Measurements from ENCODE around the gene OR2AE1. TPM values are rescaled to one million over a fixed set of nuclear protein-coding genes. Genes with fewer than 3 reads are reported as not detected.

Gene OR2AE1
- total RNA-seq, 2 donors from 2014 or later: not detected

DNA sequence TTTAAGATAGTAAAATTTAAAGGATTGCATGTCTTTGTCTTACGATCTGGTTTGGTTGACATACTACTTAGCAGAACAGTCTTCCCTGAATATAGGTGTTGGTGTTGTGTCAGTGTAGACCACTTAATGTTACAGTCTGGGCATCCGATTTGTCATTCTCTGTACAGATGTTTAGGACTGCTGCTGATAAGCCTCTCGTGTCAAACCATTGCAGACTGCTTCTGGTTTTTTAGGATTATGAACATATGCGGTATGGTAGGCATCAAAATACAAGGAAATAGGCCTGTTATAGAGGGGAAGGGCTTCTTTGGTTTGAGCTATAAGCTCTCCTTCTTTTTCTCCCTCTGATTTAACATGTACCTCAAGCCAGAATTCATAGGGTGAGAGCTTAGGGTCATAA lies 41.6 kb downstream of the OR2AE1 start:
- no peak overlapping the region for H3K4me3 ChIP-seq
- intact Hi-C loops (cut with DNase I): loop anchor here (5.0 kb wide), 1 partner anchor 203 kb away; no protein-coding TSS in a partner anchor
- H3K27me3 ChIP-seq (replicated peaks; ENCODE audit: insufficient read depth): no peaks in the 10 kb centered on the region
- peak overlapping the region; percentile 51 to 76 for H3K27ac ChIP-seq
- 86% methylated on average over 4 of the region's 4 CpGs for WGBS
- H3K9me3 ChIP-seq: no peaks in the 10 kb centered on the region
- DNase-seq (ENCODE audit: low spot score): no peak
- no peaks in the 10 kb centered on the region for H3K4me1 ChIP-seq (replicated peaks)
- TF ChIP-seq, protein P1, sequence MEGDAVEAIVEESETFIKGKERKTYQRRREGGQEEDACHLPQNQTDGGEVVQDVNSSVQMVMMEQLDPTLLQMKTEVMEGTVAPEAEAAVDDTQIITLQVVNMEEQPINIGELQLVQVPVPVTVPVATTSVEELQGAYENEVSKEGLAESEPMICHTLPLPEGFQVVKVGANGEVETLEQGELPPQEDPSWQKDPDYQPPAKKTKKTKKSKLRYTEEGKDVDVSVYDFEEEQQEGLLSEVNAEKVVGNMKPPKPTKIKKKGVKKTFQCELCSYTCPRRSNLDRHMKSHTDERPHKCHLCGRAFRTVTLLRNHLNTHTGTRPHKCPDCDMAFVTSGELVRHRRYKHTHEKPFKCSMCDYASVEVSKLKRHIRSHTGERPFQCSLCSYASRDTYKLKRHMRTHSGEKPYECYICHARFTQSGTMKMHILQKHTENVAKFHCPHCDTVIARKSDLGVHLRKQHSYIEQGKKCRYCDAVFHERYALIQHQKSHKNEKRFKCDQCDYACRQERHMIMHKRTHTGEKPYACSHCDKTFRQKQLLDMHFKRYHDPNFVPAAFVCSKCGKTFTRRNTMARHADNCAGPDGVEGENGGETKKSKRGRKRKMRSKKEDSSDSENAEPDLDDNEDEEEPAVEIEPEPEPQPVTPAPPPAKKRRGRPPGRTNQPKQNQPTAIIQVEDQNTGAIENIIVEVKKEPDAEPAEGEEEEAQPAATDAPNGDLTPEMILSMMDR (IDR thresholded peaks at IDR 0.05): no peak
- TF ChIP-seq POLR2A (IDR thresholded peaks at IDR 0.05) (no peak), POLR2AphosphoS5 (IDR thresholded peaks at IDR 0.05) (no peak)
- H3K36me3 ChIP-seq: no peaks in the 10 kb centered on the region

DNA sequence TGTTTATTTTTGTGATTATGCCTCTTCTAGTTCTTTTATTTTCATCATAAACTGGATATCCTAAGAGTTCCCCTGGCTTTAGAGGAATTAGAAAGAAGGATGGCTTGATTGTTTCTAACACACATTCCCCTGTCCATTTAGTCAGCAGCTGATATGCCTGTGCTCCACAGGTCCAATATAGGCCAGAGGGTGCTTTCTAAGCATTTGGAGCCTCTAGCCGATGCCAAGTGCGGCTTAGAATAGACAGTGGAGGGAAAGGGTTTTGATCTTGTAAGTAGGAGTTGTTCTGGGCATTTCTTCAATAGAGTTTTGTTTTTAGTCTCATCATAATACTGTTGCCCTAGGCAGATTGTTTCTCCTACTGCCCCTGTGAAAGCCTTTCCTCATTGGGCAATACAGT lies 42.5 kb downstream of the OR2AE1 start:
- Histone ChIP-seq H3K36me3 (no peaks in the 10 kb centered on the region), H3K27ac (peak overlapping the region in 1 of 2 donors; percentile 76), H3K27me3 (replicated peaks; ENCODE audit: insufficient read depth) (no peaks in the 10 kb centered on the region), H3K4me3 (no peak overlapping the region), H3K4me1 (replicated peaks) (no peaks in the 10 kb centered on the region), H3K9me3 (no peaks in the 10 kb centered on the region)
- TF ChIP-seq POLR2AphosphoS5 (IDR thresholded peaks at IDR 0.05) (no peak), POLR2A (IDR thresholded peaks at IDR 0.05) (no peak)
- TF ChIP-seq, protein P1 (IDR thresholded peaks at IDR 0.05): no peak
- intact Hi-C loops (cut with DNase I): no loop called here
- 93% methylated on average over 2 of the region's 2 CpGs for WGBS
- DNase-seq (ENCODE audit: low spot score): no peak

DNA sequence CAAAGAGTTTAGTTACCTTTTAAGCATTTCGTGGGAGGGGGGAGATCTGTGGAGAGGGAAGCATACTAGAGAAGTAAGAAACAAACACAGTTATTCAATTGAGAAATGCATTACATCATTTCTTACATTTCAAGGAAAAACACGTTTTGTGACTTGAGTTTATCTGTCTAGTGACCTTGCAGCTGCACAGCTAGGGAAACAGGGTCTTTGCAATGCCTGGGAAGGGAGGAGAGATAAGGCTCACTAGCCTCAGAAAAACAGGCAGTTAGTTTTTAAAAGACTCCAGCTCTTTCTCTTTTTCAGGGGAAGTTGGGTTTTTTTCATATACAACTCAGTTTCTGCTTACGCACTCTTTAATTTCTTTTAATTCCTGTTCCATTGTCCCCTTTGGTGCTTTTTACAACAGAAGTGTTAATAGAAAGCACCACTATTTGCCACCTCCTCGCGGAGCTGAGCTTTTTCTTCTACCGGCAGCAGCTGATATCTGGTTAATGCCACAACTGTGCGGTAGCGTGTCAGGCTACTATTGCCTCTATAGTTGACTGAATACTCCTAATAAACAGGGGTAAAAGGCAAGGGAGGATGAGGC lies 43.5 kb downstream of the OR2AE1 start:
- Histone ChIP-seq H3K9me3 (no peaks in the 10 kb centered on the region), H3K4me1 (replicated peaks) (no peaks in the 10 kb centered on the region), H3K27me3 (replicated peaks; ENCODE audit: insufficient read depth) (no peaks in the 10 kb centered on the region), H3K27ac (no peak overlapping the region), H3K36me3 (no peaks in the 10 kb centered on the region), H3K4me3 (no peak overlapping the region)
- intact Hi-C loops (cut with DNase I): no loop called here
- TF ChIP-seq, protein P1 (IDR thresholded peaks at IDR 0.05): no peak
- no peak for TF ChIP-seq POLR2AphosphoS5 (IDR thresholded peaks at IDR 0.05)
- TF ChIP-seq POLR2A (IDR thresholded peaks at IDR 0.05): no peak
- DNase-seq (ENCODE audit: low spot score): no peak
- 74% methylated on average over 8 of the region's 8 CpGs for WGBS

DNA sequence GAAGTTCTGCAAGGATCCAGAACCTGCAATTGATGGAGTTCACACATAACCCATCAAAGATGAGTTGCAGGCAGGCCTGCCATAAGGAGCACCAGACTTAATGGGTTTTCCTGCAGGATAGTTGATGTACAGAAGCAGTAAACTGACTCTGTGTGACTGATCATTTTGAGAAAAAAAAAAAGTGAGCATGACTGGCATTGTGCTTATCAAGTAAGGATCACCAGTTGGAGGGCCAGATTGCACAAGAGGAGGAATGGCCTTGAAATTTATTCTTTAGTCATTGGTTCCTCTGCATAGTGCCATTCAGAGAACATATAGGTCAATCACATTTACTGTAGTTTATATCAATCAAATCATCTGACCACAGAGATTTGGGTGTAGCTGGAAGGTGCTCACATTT lies 45.2 kb downstream of the OR2AE1 start:
- Histone ChIP-seq H3K4me1 (replicated peaks) (peaks cover 3% of the 10 kb centered on the region), H3K9me3 (no peaks in the 10 kb centered on the region), H3K36me3 (no peaks in the 10 kb centered on the region), H3K4me3 (no peak overlapping the region), H3K27me3 (replicated peaks; ENCODE audit: insufficient read depth) (no peaks in the 10 kb centered on the region), H3K27ac (no peak overlapping the region)
- intact Hi-C loops (cut with DNase I): no loop called here
- no peak for DNase-seq (ENCODE audit: low spot score)
- TF ChIP-seq, protein P1 (IDR thresholded peaks at IDR 0.05): no peak
- no peak for TF ChIP-seq POLR2AphosphoS5 (IDR thresholded peaks at IDR 0.05)
- no peak for TF ChIP-seq POLR2A (IDR thresholded peaks at IDR 0.05)

DNA sequence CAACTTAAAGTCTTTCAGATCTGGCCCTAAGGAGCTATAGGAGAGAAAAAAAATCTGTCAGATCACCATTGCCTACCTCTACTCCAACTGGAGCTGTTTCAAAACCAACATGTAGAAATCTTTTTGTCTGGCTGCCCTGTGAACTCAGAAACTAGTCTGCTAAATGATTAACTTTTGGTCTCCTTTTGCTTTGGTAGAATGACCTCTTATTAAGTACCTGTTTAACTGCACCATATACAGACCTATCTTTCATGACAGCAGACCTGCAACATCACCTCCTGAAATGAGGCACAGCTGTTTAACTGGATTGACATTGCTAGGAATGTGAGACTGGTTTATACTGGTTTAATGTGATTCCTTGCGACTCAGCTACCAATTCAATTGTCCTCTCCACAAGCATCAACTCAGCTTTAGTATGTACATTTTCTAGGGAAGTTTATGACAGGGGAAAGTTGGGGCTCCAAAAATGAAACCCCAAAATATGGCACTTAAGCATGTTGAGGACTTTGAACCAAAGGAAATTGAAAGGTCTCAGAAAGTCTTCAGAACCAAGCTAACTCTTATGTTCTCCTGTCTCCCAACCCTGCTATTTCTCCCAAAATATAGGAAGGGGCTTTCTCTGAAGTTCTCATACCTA lies 47.2 kb downstream of the OR2AE1 start:
- Histone ChIP-seq H3K9me3 (no peaks in the 10 kb centered on the region), H3K4me1 (replicated peaks) (peaks cover 6% of the 10 kb centered on the region), H3K4me3 (no peak overlapping the region), H3K36me3 (no peaks in the 10 kb centered on the region), H3K27ac (peak overlapping the region in 1 of 2 donors; percentile 62), H3K27me3 (replicated peaks; ENCODE audit: insufficient read depth) (no peaks in the 10 kb centered on the region)
- TF ChIP-seq, protein P1 (IDR thresholded peaks at IDR 0.05): no peak
- TF ChIP-seq POLR2A (IDR thresholded peaks at IDR 0.05) (no peak), POLR2AphosphoS5 (IDR thresholded peaks at IDR 0.05) (no peak)
- intact Hi-C loops (cut with DNase I): loop anchor here (10.0 kb wide), 1 partner anchor 65 kb away; no protein-coding TSS in a partner anchor
- DNase-seq (ENCODE audit: low spot score): no peak
- 45% methylated on average over 1 of the region's 1 CpG for WGBS
